Measurements from ENCODE around the gene TFRC.
"Not testable (repeated sequence)": the region's sequence is repeated elsewhere in the genome, so short reads cannot be mapped to it uniquely, and the experiment has no call there.

TFRC gene

GRCh38 chr3:196081834-196082618, at the start of gene TFRC:
TSS of gene TFRC (minus strand) at chr3:196082090. CDS start at chr3:196077099, 4,991 bp downstream.
- DNase-seq, result peak; percentile 97

GRCh38 chr3:196128172-196128843, 46.4 kb upstream of the TFRC start:
- no peak for DNase-seq

GRCh38 chr3:196127308-196128040, 45.6 kb upstream of the TFRC start:
- no peak for DNase-seq

- no peak for DNase-seq
These were observed 42.7 kb upstream of the TFRC start for GRCh38 chr3:196124608-196125007.

GRCh38 chr3:196122688-196123046, 40.8 kb upstream of the TFRC start:
- DNase-seq, result no peak

GRCh38 chr3:196122021-196122687, 40.3 kb upstream of the TFRC start:
- no peak for DNase-seq

- DNase-seq, result no peak
These were observed 39.2 kb upstream of the TFRC start for GRCh38 chr3:196121066-196121465.

- no peak for DNase-seq
These were observed 38.5 kb upstream of the TFRC start for GRCh38 chr3:196120291-196120951.

GRCh38 chr3:196117809-196118208, 35.9 kb upstream of the TFRC start:
- no peak for DNase-seq

- no peak for DNase-seq
These were observed 33.8 kb upstream of the TFRC start for GRCh38 chr3:196115678-196116083.

GRCh38 chr3:196111939-196112386, 30.1 kb upstream of the TFRC start:
- DNase-seq, result no peak

GRCh38 chr3:196108075-196108743, 26.3 kb upstream of the TFRC start:
- no peak for DNase-seq

- DNase-seq, result not testable (repeated sequence)
These were observed 22.8 kb upstream of the TFRC start for GRCh38 chr3:196104707-196105106.

GRCh38 chr3:196098365-196098980, 16.6 kb upstream of the TFRC start:
- DNase-seq, result not testable (repeated sequence)

- no peak for DNase-seq
These were observed 15.7 kb upstream of the TFRC start for GRCh38 chr3:196097373-196098154.

GRCh38 chr3:196096382-196096953, 14.6 kb upstream of the TFRC start:
- no peak for DNase-seq

- no peak for DNase-seq
These were observed 11.6 kb upstream of the TFRC start for GRCh38 chr3:196093317-196094111.

GRCh38 chr3:196087906-196088305, 6.0 kb upstream of the TFRC start:
- DNase-seq, result no peak

GRCh38 chr3:196082619-196082971, 705 bp upstream of the TFRC start:
- DNase-seq, result no peak

Data from activated T-cell treated with anti-CD3 and anti-CD28 coated beads for 4 hours (primary cell).